HG03469 (cell line): ENCODE data around the gene NUP210L.
A peak's percentile ranks its signal among the peaks of the same experiment; 100 is the strongest.

Experiments used
- ATAC-seq: cut with Tn5 transposase; IDR thresholded peaks from one replicate; pipeline ENCODE4 v1.9.1; 2021; ENCODE audit warnings: mild to moderate bottlenecking, moderate library complexity, moderate number of reproducible peaks; ENCODE audit not compliant: unreplicated experiment

The NUP210L gene

DNA sequence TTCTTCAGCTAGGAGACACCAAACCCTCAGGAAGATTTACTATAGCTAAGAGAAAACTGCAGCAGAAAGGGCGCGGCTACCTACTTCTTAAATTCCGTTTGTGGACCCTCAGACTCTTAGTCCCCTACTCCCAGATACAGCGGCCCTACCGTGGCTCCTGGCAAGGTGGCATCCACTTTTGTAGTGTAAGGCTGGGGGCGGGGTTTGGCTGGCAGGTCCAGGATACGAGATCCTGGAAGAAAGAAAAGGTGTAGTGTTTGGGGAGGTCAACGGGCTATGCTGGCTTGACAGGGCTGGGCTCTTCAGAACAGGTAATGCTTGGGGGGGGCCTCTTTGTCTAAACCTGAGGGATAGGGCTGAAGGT lies 186.9 kb downstream of the NUP210L start:
- no peak for ATAC-seq

DNA sequence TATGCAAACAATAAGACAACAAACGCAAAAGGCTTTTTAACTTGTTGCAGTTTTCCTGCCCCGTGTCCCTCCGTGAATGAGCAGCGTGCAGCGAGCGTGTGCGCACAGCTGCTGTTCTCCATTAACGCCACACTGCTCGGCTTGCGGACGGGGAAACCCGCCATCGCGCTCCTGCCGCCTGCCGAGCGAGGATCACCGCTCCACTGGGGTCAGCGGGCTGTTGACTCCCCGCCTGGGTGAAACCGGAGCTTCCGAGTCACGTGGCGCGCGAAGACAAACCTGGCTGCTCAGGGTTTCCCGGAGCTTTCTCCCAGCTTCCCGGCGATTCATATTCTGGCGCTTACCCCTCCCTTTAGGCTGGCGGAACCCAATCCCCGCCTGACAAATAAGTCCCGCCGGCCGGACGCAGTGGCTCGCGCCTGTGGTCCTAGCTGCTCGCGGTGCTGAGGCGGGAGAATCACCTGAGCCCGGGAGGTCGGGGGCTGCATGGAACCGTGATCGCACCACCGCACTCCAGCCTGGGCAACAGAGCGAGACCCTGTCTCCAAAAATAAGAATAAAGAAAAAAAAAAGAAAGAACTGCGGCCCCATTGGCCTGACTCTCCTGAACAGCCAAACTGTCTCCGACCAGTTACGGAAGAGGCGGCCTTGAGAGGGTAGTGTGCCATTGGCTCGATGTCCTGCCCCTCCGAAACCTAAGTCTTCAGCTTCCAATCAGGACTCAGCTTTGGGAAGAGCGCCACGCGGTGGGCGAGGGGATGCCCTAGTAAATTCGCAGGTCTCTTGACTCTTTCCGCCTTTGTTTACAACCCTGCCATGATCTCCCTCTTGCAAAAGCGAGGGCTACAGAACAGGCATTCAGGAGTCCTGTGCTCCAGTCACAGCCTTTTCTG lies 187.5 kb downstream of the NUP210L start, which contains the start of gene CREB3L4:
TSS of gene CREB3L4 (plus strand) at position 796 of the 893 bp plus-strand sequence. CDS start 624 bp downstream, outside the sequence.
- peak; percentile 59 for ATAC-seq

DNA sequence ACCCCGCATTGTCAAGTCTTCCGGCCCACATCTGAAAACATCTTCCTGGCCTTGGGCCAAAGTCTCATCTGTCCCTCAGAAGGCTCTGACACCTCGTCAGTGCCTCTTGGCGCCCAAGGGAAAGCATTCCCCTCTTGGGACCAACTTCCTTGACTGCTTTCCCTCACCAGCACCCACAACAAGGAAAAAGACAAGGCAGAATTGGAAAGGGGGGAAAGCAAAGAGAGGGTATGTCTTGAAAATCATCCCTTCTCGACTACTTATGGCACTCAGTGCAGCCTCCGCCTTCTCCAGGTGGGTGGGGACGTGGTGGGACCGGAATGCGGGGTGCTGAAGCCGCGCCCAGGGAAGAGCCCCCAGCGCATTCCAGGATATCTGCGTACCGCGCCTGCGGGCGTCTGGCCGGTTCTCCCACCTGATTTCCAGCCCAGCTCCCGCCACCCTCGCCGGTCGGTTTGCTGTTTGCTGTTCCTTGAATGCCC lies 191.0 kb downstream of the NUP210L start:
- peak; percentile 2 for ATAC-seq

DNA sequence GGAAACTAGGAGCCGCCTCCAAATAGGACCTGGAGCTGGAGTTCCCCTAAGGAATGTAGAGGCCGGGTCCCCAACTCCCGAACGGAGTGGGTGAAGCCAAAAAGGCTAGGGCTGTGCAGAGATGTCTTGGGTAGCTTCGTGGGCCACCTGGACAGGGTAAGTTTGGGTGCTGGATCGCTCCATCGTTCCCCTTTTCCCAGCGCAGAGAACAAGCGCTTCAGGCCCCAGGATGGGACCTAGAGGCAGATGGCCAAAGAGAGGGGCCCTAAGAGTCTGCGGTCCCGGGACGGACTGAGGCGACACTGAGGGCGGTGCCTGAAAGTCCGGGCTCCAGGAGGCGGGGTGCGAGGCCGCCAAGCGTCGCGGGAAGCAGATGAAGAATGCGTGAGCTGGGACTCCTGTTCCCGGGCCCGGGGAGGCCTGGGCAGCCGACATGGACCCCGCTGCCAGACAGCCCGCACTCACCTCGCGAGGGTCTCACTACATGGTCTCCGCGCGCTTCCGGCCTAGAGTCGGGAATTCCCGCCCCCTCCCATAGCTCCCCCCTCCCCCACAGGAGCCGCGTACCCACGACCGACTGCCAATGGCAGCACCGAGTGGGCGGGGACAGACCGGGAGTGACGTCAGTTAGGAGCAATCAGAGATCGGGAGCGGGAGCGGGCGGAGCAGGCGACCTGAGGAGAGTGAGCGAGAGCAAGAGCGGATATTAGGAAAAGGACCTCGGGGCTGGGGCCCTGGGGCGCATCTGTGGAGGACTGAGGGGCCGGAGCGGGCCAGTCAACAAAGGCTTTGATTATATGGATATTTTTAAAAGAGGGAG lies 191.6 kb downstream of the NUP210L start, which contains the start of gene SLC39A1:
TSS of gene SLC39A1 (minus strand) at position 508 of the 820 bp plus-strand sequence. CDS start 822 bp downstream, outside the sequence.
- ATAC-seq: peak; percentile 31

DNA sequence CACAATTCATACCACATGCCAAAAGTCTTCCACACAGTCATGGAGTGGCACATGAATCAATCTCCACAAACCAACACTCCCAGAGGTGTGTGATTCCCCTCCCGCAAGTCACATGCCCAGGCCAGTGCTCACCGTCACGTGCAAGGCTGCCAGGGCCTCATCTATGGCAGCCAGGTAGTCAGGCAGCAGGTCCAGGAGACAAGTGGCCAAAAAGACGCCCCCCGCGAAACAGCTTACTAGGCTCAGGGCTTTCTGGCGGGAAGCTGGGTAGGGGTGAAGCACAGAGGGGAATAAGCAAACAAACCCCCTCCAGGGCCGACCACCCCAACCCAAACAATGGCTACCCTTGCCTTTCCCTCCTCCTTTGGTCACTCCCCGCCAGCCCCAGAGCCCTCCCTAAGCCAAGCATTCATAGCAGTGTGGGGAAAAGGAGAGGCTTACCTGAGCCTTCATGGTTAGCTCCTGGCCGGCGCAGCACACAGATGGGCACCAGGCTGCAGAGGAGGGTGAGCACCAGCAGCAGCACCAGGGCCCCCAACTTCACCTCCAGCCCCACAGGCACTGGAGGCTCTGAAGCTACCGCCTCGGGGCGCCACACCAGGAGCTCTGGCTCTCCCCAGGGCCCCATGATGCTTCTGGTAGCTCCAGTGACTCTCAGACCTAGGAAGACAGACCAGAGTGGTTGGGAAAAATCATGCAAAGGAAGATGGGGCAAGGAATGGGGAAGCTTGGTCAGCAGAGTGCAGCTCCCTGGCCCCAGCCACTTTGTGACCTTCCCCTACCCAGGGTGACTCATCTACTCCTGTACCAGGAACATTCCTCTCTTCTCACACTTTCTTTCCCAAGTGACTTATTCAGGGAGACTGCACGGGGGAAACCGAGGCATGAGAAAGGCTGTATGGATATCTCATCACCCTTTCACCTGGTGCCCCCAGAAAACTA lies 192.5 kb downstream of the NUP210L start:
- no peak for ATAC-seq

DNA sequence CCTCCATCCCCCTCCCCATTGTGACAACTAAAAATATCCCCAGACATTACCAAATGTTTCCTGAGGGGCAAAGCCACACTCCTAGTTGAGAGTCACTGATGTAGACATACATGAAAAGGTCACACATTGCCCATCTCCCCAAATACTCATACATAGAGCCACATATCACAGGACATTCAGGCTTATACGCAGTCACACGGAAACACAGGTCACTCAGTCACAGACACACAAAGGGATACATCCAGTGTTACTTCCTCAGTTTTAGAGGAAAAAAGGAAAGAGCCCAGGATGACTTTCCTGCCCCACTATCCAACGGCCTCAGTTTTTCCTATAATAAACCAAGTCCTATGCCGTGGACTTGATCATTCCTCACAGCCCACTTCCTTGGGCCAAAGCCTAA lies 193.5 kb downstream of the NUP210L start:
- ATAC-seq: no peak

DNA sequence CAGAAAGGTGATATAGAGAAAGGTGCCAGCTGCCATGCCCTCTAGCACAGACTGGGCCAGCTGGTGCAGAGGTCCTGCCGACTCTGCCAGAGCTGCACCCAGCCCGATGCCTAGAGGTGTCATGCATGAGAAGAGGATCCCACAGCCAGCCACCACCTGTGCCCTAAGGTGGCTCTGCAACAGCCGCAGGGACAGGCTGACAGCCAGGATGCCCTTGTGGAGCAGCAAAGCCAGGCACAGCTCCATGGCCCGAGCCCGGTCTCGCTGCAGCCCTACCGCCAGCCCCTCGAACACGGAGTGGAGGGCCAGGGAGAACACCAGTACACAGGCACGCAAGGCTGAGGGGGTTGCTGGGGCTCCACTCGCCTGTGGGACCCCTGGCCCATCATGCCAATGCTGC lies 194.7 kb downstream of the NUP210L start:
- ATAC-seq: no peak

DNA sequence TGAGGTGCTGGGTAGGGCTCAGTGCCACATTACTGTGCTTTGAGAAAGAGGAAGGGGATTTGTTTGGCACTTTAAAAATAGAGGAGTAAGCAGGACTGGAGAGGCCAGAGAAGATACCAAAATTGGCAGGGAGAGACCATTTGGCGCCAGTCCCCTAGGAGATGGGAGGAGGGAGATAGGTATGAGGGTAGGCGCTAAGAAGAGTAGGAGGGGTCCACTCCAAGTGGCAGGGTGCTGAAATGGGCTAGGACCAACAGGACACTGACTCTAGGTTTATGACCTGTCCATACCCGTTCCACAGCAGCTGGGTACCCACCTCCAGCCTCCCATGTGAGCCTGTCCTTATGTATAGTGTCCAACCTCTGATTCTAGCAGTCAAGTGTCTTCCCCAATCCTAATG lies 195.4 kb downstream of the NUP210L start:
- no peak for ATAC-seq

DNA sequence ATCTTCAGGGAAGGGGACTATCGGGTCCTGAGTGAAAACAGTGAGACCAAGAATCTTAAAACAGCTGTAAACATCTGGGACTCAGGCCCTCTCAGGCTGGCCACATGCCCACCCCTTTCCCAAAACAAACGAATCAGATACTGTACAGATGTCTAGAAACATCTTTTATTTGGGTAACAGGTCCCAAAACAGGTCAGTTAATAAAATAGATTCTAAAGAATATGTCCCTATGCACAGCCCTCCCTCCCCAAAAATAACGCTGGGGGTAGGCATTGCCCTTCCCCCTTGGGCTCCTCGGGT lies 196.0 kb downstream of the NUP210L start:
- ATAC-seq: no peak

DNA sequence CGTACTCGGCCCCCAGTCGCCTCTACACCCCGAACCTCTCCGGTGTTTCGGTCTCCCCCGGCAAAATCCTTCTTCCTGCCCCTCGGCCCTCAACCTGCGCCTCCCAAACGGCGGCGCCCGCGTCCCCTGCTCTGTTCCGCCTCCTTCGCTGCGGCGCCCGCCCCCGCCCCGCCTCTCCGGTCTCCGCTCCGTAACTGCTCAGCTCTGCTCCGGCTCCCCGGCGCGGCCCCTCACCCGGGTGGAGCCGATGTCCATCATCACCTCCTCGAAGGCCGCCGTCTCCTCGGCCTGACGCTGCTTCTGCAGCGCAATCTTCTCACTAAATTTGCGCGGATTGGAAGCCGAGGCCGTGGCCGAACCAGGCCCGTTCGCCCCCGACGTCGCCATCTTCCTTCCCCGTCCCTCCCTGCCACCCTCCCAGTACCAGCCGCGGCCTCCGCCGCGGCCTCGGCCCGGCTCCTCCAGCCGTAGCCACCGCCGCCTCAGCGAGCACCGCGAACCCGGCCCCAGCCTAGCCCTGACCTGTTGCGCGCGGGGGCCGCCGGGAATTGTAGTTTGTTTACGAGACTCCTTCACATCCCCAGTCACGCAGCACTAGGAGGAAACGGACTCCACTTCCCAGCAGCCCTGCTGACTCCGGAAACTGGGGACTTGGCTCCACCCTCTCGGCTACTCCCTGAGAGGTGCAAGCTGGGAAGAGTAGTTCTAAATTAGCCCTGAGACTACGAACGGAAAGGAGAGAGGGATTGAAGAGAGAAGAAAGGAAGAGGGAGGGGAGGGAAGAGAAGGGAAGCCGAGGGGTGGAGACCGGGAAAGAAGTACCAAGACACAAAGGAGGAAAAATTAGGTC lies 196.5 kb downstream of the NUP210L start, which contains the start of gene CRTC2:
TSS of gene CRTC2 (minus strand) at position 502 of the 850 bp plus-strand sequence. CDS start at position 387, 115 bp downstream.
- ATAC-seq: peak; percentile 68

DNA sequence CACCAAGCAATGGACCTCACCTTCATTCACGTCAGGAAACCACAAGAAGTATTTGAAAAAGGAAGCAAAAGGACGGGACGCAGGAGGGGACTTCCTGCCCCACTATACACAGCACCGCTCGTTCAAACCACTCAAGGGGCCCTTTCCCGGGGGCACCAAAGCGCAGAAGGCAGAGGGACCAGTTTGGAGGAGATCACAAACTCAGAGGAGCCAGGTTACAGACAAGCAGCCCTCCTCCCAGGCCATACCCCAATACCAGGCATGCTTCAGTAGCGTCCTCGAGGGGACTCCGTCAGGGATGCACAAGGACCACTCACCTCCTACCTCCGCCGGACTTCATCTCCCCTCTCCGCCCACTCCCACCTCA lies 197.1 kb downstream of the NUP210L start:
- ATAC-seq: no peak

DNA sequence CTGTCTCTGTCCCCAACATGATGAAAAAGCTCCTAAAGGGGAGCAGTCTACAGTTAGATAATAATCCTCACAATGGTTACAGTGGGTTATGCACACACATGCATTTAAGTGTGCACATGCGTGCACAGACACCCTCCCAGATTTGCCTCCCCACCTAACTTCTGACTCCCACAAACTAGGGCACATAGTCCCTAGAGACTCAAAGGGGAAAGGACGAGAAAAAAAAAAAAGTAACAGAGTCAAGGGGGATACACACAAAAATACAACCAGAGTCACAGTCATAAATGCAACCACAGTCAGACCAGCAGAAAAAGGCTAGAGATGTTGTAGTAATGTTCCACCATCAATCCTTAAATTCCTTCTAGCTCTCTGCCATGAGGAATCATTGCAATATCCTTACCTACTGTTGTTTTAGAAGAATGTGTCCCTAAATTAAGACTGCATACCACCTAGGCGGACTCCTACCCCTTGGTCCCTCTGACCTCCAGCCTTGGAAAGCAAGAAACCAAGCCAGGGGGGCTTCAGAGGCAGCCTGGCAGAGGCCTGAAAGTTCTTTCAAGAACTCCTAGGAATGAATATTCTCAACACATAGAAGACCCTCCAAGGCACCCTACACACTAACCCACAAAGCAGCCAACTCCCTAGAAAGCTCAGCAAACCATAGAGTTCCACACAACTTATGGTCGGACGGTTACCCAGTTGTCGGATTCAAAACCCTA lies 197.7 kb downstream of the NUP210L start:
- ATAC-seq: no peak

DNA sequence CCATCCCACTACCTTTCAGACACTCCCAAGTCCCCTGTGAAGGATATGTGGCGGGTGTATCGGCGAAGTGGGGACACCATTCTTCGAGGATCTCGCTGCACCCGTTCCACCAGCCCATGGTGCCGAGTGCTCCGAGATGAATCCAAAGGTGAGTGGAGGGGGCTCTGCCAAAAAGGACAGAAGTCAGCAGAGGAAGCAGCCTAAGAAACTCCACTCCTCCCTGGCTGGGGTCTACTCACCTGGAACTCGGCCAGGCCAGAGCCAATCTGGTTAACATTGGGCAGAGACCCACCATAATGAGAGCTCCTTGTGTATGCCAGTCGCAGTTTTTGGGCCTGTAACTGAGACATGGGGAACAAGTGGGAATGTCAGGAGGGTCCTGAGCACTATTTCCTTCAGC lies 200.0 kb downstream of the NUP210L start:
- no peak for ATAC-seq

DNA sequence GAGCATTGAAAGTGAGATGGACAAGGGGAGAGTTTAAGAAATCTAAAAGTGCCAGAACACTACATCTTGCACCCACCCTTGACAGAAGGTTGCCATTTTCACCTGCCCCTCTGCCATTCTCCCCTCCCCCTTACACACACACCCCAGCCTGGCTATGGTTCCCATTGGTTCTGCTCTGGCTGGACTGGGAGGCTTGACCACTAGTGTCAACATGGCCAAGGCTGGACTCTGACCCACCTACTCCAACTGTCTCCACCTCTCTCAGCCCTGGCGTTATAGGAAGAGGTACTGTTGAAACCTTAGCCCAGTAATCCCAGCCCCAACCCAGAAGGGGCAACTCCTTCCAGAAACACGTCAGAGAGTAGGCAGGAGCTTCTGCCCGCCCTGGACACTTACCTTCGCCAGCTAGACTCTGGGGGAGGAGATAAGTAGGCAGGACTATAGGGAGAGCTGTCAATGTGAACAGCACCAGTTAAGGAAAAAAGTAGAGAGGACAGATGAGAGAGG lies 201.0 kb downstream of the NUP210L start:
- no peak for ATAC-seq

DNA sequence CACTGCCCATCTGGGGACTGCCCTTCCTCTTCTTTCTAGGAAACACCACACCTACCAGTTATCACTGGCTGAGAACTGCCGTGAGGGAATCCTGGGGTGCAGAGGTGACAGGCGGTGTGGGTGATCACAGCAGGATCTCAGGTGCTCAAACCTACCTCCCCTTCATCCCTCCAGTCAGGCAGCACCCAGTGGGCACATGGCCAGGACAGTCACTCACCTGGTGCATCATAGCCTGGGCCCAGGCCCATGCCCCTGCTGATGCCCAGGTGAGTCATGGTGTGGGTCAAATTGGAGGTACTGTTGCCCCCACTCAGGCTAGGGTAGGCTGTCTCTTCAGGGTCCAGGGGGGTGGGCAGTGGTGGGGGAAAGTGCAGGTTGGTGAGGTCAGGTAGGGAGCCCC lies 203.1 kb downstream of the NUP210L start:
- no peak for ATAC-seq

DNA sequence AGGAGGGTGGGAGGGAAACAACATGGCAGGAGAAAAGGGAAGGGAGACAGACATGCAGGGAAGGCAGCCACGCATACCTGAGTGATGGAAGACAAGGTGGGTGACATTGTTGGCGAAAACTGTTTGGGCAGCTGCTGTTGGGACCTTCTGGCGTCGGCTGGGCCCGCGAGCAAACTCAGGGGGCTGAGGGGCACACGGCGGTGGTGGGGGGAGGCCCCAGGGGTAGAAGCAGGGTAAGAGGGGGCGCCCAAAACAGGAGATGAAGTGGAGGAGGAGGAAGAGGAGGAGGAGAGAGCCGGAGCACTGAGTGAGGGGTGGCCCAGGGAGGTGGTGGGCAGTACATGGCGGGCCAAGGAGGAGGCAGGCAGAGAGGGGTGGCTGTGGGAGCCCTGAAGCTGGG lies 203.7 kb downstream of the NUP210L start:
- ATAC-seq: no peak

DNA sequence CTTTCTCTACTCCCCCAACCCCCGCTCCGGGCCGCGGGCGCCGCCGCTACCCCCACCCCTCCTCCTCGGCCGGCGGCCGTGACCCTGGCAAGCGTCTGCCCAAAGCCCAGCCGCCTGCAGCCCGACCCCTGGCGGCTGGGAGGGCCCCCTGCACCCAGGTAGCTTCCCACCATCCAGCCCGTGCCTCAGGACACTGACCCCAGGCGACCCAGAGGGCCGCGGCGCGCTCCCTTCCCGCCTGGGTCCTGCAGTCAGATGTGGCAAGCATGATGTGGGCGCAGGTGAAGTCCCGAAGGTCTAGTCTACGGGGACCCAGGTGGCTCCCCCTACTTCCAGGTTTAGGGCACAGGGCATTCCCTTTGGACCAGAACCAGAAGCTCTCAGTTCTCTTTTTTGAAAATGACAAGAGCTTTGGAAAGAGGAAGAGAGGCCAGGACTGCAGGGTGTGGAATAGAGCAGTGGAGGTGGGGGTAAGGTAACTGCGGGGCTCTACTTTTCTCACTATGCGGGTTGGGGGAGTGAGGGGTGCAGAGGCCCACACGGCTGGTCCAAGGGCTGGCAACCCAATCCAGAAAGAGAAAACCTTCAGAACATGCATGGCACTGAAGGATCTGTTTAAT lies 208.1 kb downstream of the NUP210L start, which contains the start of gene DENND4B:
TSS of gene DENND4B (minus strand) at position 97 of the 620 bp plus-strand sequence. CDS start 2,344 bp downstream, outside the sequence.
- ATAC-seq: peak; percentile 36
